Small intestine (tissue), 7 donors: ENCODE results near the gene MTHFD1L. TPM values are rescaled to one million over a fixed set of nuclear protein-coding genes. Genes with fewer than 3 reads are reported as not detected.

Experiments used
- DNase-seq, 2 donors: peaks; one replicate each; pipeline versions ENCODE4 v3.0.0 to v3.0.0-alpha.2; 2013
- FAIRE-seq: peaks from 2 replicates; lab custom pipeline; 2012; peaks lifted over from hg19 to GRCh38; lab: Jason Lieb, UNC
- H3K27ac ChIP-seq, 3 donors: one replicate each; pipeline ENCODE4 v1.5.1; 2013; ENCODE audit warnings: low read length in 2 of 3, mild to moderate bottlenecking in 2 of 3, control low read depth in 1 of 3, inconsistent platforms in 1 of 3, low read depth in 1 of 3, moderate library complexity in 1 of 3
- H3K27me3 ChIP-seq, 3 donors: one replicate each; pipeline ENCODE4 v1.6.1; 2013; ENCODE audit warnings: low read length in 3 of 3, inconsistent platforms in 1 of 3; ENCODE audit not compliant: control insufficient read depth in 3 of 3, insufficient read depth in 3 of 3
- H3K36me3 ChIP-seq, 3 donors: one replicate each; pipeline ENCODE4 v1.6.1; 2013; ENCODE audit warnings: low read length in 3 of 3, inconsistent platforms in 1 of 3, low read depth in 1 of 3, mild to moderate bottlenecking in 1 of 3, moderate library complexity in 1 of 3; ENCODE audit not compliant: control insufficient read depth in 3 of 3, insufficient read depth in 2 of 3
- H3K4me1 ChIP-seq, 3 donors: one replicate each; pipeline ENCODE4 v1.6.1; 2013; ENCODE audit warnings: low read length in 2 of 3, inconsistent platforms in 1 of 3, low read depth in 1 of 3, mild to moderate bottlenecking in 1 of 3, moderate library complexity in 1 of 3; ENCODE audit not compliant: control insufficient read depth in 3 of 3, insufficient read depth in 2 of 3
- H3K4me3 ChIP-seq, 3 donors: one replicate each; pipeline ENCODE4 v1.5.1; 2013; ENCODE audit warnings: low read length in 3 of 3, control low read depth in 1 of 3, inconsistent platforms in 1 of 3, low read depth in 1 of 3, mild to moderate bottlenecking in 1 of 3, moderate library complexity in 1 of 3
- H3K9me3 ChIP-seq, 2 donors: one replicate each; pipeline ENCODE4 v1.6.1; 2013; ENCODE audit warnings: low read depth in 1 of 2, low read length in 1 of 2; ENCODE audit not compliant: control insufficient read depth in 2 of 2, insufficient read depth in 1 of 2
- WGBS, 3 donors: extraction: QIAGEN DNeasy Blood & Tissue Kit; methylation state at CpG; one replicate each; pipeline ENCODE4 v1.1.7; 2013; 5-methylcytosine and 5-hydroxymethylcytosine counted together
- polyA plus RNA-seq, 4 donors: library from polyadenylated mRNA; stranded (reverse) in 3 of 4; unstranded in 1 of 4; fragments of 200-250 nt in 3 of 4; fragments of 120-200 nt in 1 of 4; gene quantifications; one replicate each; pipeline versions ENCODE4 v1.2.1 to v1.2.3, GENCODE V29; 2013
- donor health status: healthy with polysubstance abuse.
- donor health status: control.
- donor health status: control.
- donor health status: Bipolar disorder and iron deficiency.
- donor health status: healthy.

Gene MTHFD1L
- polyA plus RNA-seq, 4 donors = 0.89 to 14.2 (median 4.7) TPM

- 87 to 91% (median 91%) methylated on average over 10 of the region's 10 CpGs for WGBS, 3 donors
- Histone ChIP-seq H3K4me3 (no peak overlapping the region), H3K27me3 (no peaks in the 10 kb centered on the region), H3K9me3 (no peaks in the 10 kb centered on the region), H3K4me1 (peaks cover 0 to 8% (median 0%) of the 10 kb centered on the region in 3 donors), H3K27ac (peak overlapping the region in 1 of 3 donors; percentile 21), H3K36me3 (peaks cover 0 to 2% (median 0%) of the 10 kb centered on the region in 3 donors)
- DNase-seq (no peak), FAIRE-seq (no peak)
Observed at GRCh38 chr6:151065027-151065815, 199.7 kb downstream of the MTHFD1L start.

GRCh38 chr6:151067684-151068596 lies 202.4 kb downstream of the MTHFD1L start:
- Histone ChIP-seq H3K9me3 (no peaks in the 10 kb centered on the region), H3K4me3 (no peak overlapping the region), H3K27ac (peak overlapping the region in 2 of 3 donors; percentile 61 to 86), H3K36me3 (peaks cover 0 to 2% (median 0%) of the 10 kb centered on the region in 3 donors), H3K27me3 (no peaks in the 10 kb centered on the region), H3K4me1 (peaks cover 0 to 5% (median 0%) of the 10 kb centered on the region in 3 donors)
- FAIRE-seq (no peak), DNase-seq (peak; percentile 26 to 51)
- WGBS, 3 donors = 34 to 51% (median 39%) methylated on average over 14 of the region's 14 CpGs

- H3K9me3 ChIP-seq = no peaks in the 10 kb centered on the region
- DNase-seq = no peak
- H3K36me3 ChIP-seq = peaks cover 0 to 2% (median 0%) of the 10 kb centered on the region in 3 donors
- no peak overlapping the region for H3K4me3 ChIP-seq
- no peaks in the 10 kb centered on the region for H3K27me3 ChIP-seq
- FAIRE-seq = no peak
- peak overlapping the region in 2 of 3 donors; percentile 61 to 65 for H3K27ac ChIP-seq
- 74 to 89% (median 79%) methylated on average over 6 of the region's 6 CpGs for WGBS, 3 donors
- H3K4me1 ChIP-seq = peaks cover 0 to 5% (median 0%) of the 10 kb centered on the region in 3 donors
Observed at GRCh38 chr6:151068761-151069312, 203.3 kb downstream of the MTHFD1L start.

- 94 to 98% (median 97%) methylated on average over 8 of the region's 8 CpGs for WGBS, 3 donors
- FAIRE-seq = no peak
- no peak overlapping the region for H3K4me3 ChIP-seq
Observed at GRCh38 chr6:151069641-151070040, 204.1 kb downstream of the MTHFD1L start.

GRCh38 chr6:151070631-151071051 lies 205.1 kb downstream of the MTHFD1L start:
- Histone ChIP-seq H3K9me3 (no peaks in the 10 kb centered on the region), H3K4me3 (no peak overlapping the region), H3K27ac (peak overlapping the region in 1 of 3 donors; percentile 40), H3K4me1 (peaks cover 0 to 5% (median 0%) of the 10 kb centered on the region in 3 donors), H3K36me3 (no peaks in the 10 kb centered on the region), H3K27me3 (no peaks in the 10 kb centered on the region)
- DNase-seq (no peak), FAIRE-seq (no peak)
- 63 to 89% (median 88%) methylated on average over 3 of the region's 3 CpGs for WGBS, 3 donors

More at GRCh38 chr6:151069641-151070040, 204.1 kb downstream of the MTHFD1L start:
- no peaks in the 10 kb centered on the region for H3K9me3 ChIP-seq
- H3K36me3 ChIP-seq = peaks cover 0 to 2% (median 0%) of the 10 kb centered on the region in 3 donors
- no peak for DNase-seq
- H3K27ac ChIP-seq = peak overlapping the region in 1 of 3 donors; percentile 12
- H3K27me3 ChIP-seq = no peaks in the 10 kb centered on the region
- peaks cover 0 to 5% (median 0%) of the 10 kb centered on the region in 3 donors for H3K4me1 ChIP-seq

GRCh38 chr6:151071295-151071694 lies 205.8 kb downstream of the MTHFD1L start:
- peaks cover 0 to 5% (median 0%) of the 10 kb centered on the region in 3 donors for H3K4me1 ChIP-seq
- WGBS, 3 donors = 60 to 79% (median 74%) methylated on average over 8 of the region's 8 CpGs
- no peaks in the 10 kb centered on the region for H3K36me3 ChIP-seq
- no peaks in the 10 kb centered on the region for H3K27me3 ChIP-seq
- no peak for FAIRE-seq
- no peak for DNase-seq
- H3K9me3 ChIP-seq = no peaks in the 10 kb centered on the region
- no peak overlapping the region for H3K4me3 ChIP-seq
- peak overlapping the region in 1 of 3 donors; percentile 19 for H3K27ac ChIP-seq

- H3K4me1 ChIP-seq = peaks cover 0 to 1% (median 0%) of the 10 kb centered on the region in 3 donors
- WGBS, 3 donors = 70 to 84% (median 76%) methylated on average over 4 of the region's 4 CpGs
- H3K36me3 ChIP-seq = no peaks in the 10 kb centered on the region
- no peak overlapping the region for H3K27ac ChIP-seq
- peaks cover 0 to 9% of the 10 kb centered on the region in 2 donors for H3K9me3 ChIP-seq
- no peak overlapping the region for H3K4me3 ChIP-seq
- FAIRE-seq (no peak), DNase-seq (no peak)
- no peaks in the 10 kb centered on the region for H3K27me3 ChIP-seq
Observed at GRCh38 chr6:151073146-151073545, 207.6 kb downstream of the MTHFD1L start.

- Histone ChIP-seq H3K27me3 (no peaks in the 10 kb centered on the region), H3K4me1 (no peaks in the 10 kb centered on the region), H3K27ac (no peak overlapping the region), H3K4me3 (no peak overlapping the region), H3K36me3 (peaks cover 0 to 1% (median 0%) of the 10 kb centered on the region in 3 donors), H3K9me3 (peaks cover 0 to 10% of the 10 kb centered on the region in 2 donors)
- FAIRE-seq (no peak), DNase-seq (no peak)
- 47 to 52% (median 51%) methylated on average over 1 of the region's 1 CpG for WGBS, 3 donors
Observed at GRCh38 chr6:151073701-151074100, 208.2 kb downstream of the MTHFD1L start.
